Measurements from ENCODE around the gene CPS1. TPM values are rescaled to one million over a fixed set of nuclear protein-coding genes. Genes with fewer than 3 reads are reported as not detected.

Gene CPS1
- total RNA-seq, 2 donors from 2014 or later = 2.9 to 4.9 TPM

GRCh38 chr2:210598219-210598618, 41.8 kb downstream of the CPS1 start:
- H3K4me1 ChIP-seq = no peaks in the 10 kb centered on the region
- H3K27me3 ChIP-seq = no peaks in the 10 kb centered on the region
- intact Hi-C loops (cut with DNase I) = no loop called here
- no peaks in the 10 kb centered on the region for H3K36me3 ChIP-seq (replicated peaks in 1 of 2; ENCODE audit: insufficient read depth in 1 of 2, low read depth in 2 of 2)
- H3K9me3 ChIP-seq = no peaks in the 10 kb centered on the region
- H3K4me3 ChIP-seq = no peak overlapping the region
- TF ChIP-seq, protein P1, sequence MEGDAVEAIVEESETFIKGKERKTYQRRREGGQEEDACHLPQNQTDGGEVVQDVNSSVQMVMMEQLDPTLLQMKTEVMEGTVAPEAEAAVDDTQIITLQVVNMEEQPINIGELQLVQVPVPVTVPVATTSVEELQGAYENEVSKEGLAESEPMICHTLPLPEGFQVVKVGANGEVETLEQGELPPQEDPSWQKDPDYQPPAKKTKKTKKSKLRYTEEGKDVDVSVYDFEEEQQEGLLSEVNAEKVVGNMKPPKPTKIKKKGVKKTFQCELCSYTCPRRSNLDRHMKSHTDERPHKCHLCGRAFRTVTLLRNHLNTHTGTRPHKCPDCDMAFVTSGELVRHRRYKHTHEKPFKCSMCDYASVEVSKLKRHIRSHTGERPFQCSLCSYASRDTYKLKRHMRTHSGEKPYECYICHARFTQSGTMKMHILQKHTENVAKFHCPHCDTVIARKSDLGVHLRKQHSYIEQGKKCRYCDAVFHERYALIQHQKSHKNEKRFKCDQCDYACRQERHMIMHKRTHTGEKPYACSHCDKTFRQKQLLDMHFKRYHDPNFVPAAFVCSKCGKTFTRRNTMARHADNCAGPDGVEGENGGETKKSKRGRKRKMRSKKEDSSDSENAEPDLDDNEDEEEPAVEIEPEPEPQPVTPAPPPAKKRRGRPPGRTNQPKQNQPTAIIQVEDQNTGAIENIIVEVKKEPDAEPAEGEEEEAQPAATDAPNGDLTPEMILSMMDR (IDR thresholded peaks at IDR 0.05) = no peak
- WGBS, 2 donors = 85 to 90% methylated on average over 3 of the region's 3 CpGs
- no peak for ATAC-seq
- no peak for DNase-seq
- H3K27ac ChIP-seq = no peak overlapping the region

- DNase-seq (no peak), ATAC-seq (no peak)
- intact Hi-C loops (cut with DNase I) = no loop called here
- no peak for TF ChIP-seq POLR2A (IDR thresholded peaks at IDR 0.05)
- TF ChIP-seq, protein P1 (IDR thresholded peaks at IDR 0.05) = no peak
- Histone ChIP-seq H3K27me3 (no peaks in the 10 kb centered on the region), H3K36me3 (replicated peaks in 1 of 2; ENCODE audit: insufficient read depth in 1 of 2, low read depth in 2 of 2) (no peaks in the 10 kb centered on the region), H3K4me3 (no peak overlapping the region), H3K9me3 (no peaks in the 10 kb centered on the region), H3K4me1 (no peaks in the 10 kb centered on the region), H3K27ac (no peak overlapping the region)
- WGBS, 2 donors = 33 to 65% methylated on average over 1 of the region's 1 CpG
Measured at GRCh38 chr2:210599476-210599875, 43.1 kb downstream of the CPS1 start.

DNA sequence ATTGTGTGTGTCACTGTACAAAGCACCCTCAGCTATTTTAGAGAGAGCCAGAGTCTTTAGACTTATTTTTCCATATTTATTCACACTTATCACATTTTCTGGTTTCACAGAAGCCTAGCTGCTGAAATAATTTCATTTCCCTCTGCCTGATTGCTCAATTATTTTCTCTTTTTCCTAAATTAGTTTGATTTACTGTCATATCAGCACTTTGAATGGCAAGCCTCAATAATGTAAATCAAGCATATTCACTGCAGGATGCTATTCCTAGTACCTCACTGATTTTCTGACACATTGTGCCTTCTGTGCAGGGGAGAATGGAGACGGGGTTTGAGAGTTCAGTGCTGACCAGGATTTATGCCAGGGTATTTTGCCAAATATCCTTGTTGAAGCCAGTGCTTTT, 48.3 kb downstream of the CPS1 start:
- H3K4me1 ChIP-seq = no peaks in the 10 kb centered on the region
- H3K27ac ChIP-seq = no peak overlapping the region
- no peak overlapping the region for H3K4me3 ChIP-seq
- no peak for DNase-seq
- TF ChIP-seq, protein P1 (IDR thresholded peaks at IDR 0.05) = no peak
- no peak for TF ChIP-seq POLR2A (IDR thresholded peaks at IDR 0.05)
- no peaks in the 10 kb centered on the region for H3K36me3 ChIP-seq (replicated peaks in 1 of 2; ENCODE audit: insufficient read depth in 1 of 2, low read depth in 2 of 2)
- no peaks in the 10 kb centered on the region for H3K9me3 ChIP-seq
- 70% methylated on average over 1 of the region's 1 CpG for WGBS, 2 donors
- intact Hi-C loops (cut with DNase I) = no loop called here
- ATAC-seq = no peak
- no peaks in the 10 kb centered on the region for H3K27me3 ChIP-seq

DNA sequence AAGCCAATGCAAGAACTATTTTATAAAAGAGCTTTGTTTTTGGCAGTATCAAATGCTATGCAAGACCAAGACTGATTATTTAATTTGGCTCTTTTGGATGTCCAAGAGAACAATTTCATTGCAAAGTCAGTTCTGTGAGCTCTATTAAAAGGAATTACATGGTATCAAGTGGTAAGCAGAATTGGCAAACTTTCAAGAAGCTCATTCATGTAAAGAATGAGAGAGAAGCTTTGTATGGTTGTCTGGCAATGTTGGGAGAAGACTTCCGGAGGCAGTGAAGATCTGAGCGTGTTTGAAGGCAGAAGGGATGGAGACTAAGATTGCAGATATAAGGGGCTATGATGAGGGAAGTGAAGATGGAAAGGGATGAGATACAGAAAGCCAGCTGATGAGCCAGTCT, 49.6 kb downstream of the CPS1 start:
- 88 to 92% methylated on average over 2 of the region's 2 CpGs for WGBS, 2 donors
- Histone ChIP-seq H3K27ac (no peak overlapping the region), H3K27me3 (no peaks in the 10 kb centered on the region), H3K4me1 (no peaks in the 10 kb centered on the region), H3K36me3 (replicated peaks in 1 of 2; ENCODE audit: insufficient read depth in 1 of 2, low read depth in 2 of 2) (no peaks in the 10 kb centered on the region), H3K9me3 (no peaks in the 10 kb centered on the region), H3K4me3 (no peak overlapping the region)
- TF ChIP-seq, protein P1 (IDR thresholded peaks at IDR 0.05) = no peak
- no peak for TF ChIP-seq POLR2A (IDR thresholded peaks at IDR 0.05)
- intact Hi-C loops (cut with DNase I) = no loop called here
- ATAC-seq = no peak
- DNase-seq = no peak

GRCh38 chr2:210611466-210611865, 55.1 kb downstream of the CPS1 start:
- DNase-seq (no peak), ATAC-seq (no peak)

More at GRCh38 chr2:210611466-210611865, 55.1 kb downstream of the CPS1 start:
- TF ChIP-seq, protein P1 (IDR thresholded peaks at IDR 0.05) = no peak
- no peak for TF ChIP-seq POLR2A (IDR thresholded peaks at IDR 0.05)
- Histone ChIP-seq H3K36me3 (replicated peaks in 1 of 2; ENCODE audit: insufficient read depth in 1 of 2, low read depth in 2 of 2) (no peaks in the 10 kb centered on the region), H3K27ac (no peak overlapping the region), H3K27me3 (no peaks in the 10 kb centered on the region), H3K4me3 (no peak overlapping the region), H3K9me3 (no peaks in the 10 kb centered on the region), H3K4me1 (no peaks in the 10 kb centered on the region)
- intact Hi-C loops (cut with DNase I) = no loop called here
- WGBS, 2 donors = 72 to 80% methylated on average over 2 of the region's 2 CpGs
